Measurements from ENCODE around the gene PRM1.
"Not testable (repeated sequence)": the region's sequence is repeated elsewhere in the genome, so short reads cannot be mapped to it uniquely, and the experiment has no call there.

PRM1 gene

GRCh38 chr16:11306997-11307638 lies 26.0 kb upstream of the PRM1 start:
- peaks cover 0 to 3% (median 0%) of the 10 kb centered on the region in 5 donors for H3K9me3 ChIP-seq (ENCODE audit: control insufficient read depth in 5 of 5, low read length in 5 of 5)
- H3K36me3 ChIP-seq (ENCODE audit: control insufficient read depth in 5 of 5, insufficient read depth in 5 of 5, low read length in 5 of 5): no peaks in the 10 kb centered on the region
- H3K4me1 ChIP-seq (ENCODE audit: control insufficient read depth in 5 of 5, insufficient read depth in 5 of 5, low read length in 5 of 5): peaks cover 0 to 26% (median 3%) of the 10 kb centered on the region in 5 donors
- H3K9ac ChIP-seq (ENCODE audit: low read length in 5 of 5): no peak overlapping the region
- H3K4me3 ChIP-seq (ENCODE audit: low read depth in 1 of 5, low read length in 5 of 5): no peak overlapping the region
- H3K27ac ChIP-seq (ENCODE audit: low read depth, low read length): no peak overlapping the region
- H3K27me3 ChIP-seq (ENCODE audit: control insufficient read depth in 5 of 5, insufficient read depth in 4 of 5, low read length in 5 of 5): peaks cover 0 to 6% (median 0%) of the 10 kb centered on the region in 5 donors

- Histone ChIP-seq H3K9ac (ENCODE audit: low read length in 5 of 5) (no peak overlapping the region), H3K4me3 (ENCODE audit: low read depth in 1 of 5, low read length in 5 of 5) (no peak overlapping the region), H3K36me3 (ENCODE audit: control insufficient read depth in 5 of 5, insufficient read depth in 5 of 5, low read length in 5 of 5) (no peaks in the 10 kb centered on the region), H3K4me1 (ENCODE audit: control insufficient read depth in 5 of 5, insufficient read depth in 5 of 5, low read length in 5 of 5) (peaks cover 0 to 24% (median 3%) of the 10 kb centered on the region in 5 donors), H3K9me3 (ENCODE audit: control insufficient read depth in 5 of 5, low read length in 5 of 5) (peaks cover 0 to 3% (median 0%) of the 10 kb centered on the region in 5 donors), H3K27me3 (ENCODE audit: control insufficient read depth in 5 of 5, insufficient read depth in 4 of 5, low read length in 5 of 5) (peaks cover 0 to 6% (median 0%) of the 10 kb centered on the region in 5 donors), H3K27ac (ENCODE audit: low read depth, low read length) (no peak overlapping the region)
These were observed 25.3 kb upstream of the PRM1 start for GRCh38 chr16:11306381-11306780.

DNA sequence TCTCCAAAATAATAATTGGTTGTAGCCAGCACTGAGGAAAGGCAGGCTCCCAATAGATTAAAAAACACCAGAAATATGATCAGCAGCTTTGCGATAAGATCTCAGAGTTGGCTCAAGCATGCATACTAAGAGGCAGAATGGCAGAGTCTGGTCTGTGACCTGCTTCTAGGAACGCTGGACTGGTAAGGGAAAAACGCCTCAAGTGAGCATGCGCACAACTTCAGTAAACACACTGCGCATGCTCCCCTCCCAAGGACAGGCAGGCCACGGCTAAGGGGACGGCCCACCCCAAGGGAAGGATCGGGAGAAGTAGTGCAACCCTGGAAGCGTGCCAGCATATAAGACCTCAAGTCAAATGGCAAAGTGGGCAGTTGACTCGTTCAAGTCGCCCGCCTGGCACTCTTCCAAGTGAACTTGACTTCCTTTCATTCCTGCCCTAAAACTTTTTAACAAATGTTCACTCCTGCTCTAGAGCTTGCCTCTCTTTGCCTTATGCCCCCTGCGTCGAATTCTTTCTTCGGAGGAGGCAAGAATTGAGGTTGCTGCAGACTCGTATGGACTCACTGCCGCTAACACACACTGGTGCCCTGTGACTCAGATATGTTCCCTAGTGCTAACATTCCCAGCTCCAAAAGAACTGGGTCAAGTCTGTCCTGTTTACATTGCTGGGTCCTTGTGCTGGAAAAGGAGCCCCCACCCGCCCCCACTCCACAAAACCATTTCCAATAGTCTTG lies 22.4 kb upstream of the PRM1 start:
- no peak overlapping the region for H3K9ac ChIP-seq (ENCODE audit: low read length in 5 of 5)
- no peak overlapping the region for H3K4me3 ChIP-seq (ENCODE audit: low read depth in 1 of 5, low read length in 5 of 5)
- H3K4me1 ChIP-seq (ENCODE audit: control insufficient read depth in 5 of 5, insufficient read depth in 5 of 5, low read length in 5 of 5): peaks cover 0 to 9% (median 6%) of the 10 kb centered on the region in 5 donors
- H3K27ac ChIP-seq (ENCODE audit: low read depth, low read length): no peak overlapping the region
- peaks cover 0 to 3% (median 0%) of the 10 kb centered on the region in 5 donors for H3K9me3 ChIP-seq (ENCODE audit: control insufficient read depth in 5 of 5, low read length in 5 of 5)
- H3K27me3 ChIP-seq (ENCODE audit: control insufficient read depth in 5 of 5, insufficient read depth in 4 of 5, low read length in 5 of 5): peaks cover 0 to 3% (median 0%) of the 10 kb centered on the region in 5 donors
- no peaks in the 10 kb centered on the region for H3K36me3 ChIP-seq (ENCODE audit: control insufficient read depth in 5 of 5, insufficient read depth in 5 of 5, low read length in 5 of 5)

DNA sequence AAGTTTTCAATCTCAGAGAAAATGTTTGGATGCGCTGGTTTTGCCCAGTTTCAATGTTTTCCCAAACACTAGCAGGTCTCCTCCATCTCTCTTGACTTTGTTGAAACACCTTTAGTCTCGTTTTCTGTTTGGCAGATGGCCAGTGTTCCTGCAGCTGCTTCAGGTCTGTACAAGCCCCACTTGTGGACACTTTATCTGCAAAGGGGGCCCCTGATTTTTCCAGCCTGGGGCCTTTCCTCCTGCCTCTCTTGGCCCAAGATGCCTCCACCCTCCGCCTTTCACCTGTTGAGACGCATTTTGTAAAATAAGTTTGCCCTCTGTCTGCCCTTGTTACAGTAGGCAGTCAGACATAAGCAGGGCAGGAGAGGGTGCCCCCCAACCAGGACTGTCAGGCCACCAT lies 21.8 kb upstream of the PRM1 start:
- Histone ChIP-seq H3K27me3 (ENCODE audit: control insufficient read depth in 5 of 5, insufficient read depth in 4 of 5, low read length in 5 of 5) (peaks cover 0 to 2% (median 0%) of the 10 kb centered on the region in 5 donors), H3K27ac (ENCODE audit: low read depth, low read length) (no peak overlapping the region), H3K9ac (ENCODE audit: low read length in 5 of 5) (no peak overlapping the region), H3K4me1 (ENCODE audit: control insufficient read depth in 5 of 5, insufficient read depth in 5 of 5, low read length in 5 of 5) (peaks cover 0 to 10% (median 9%) of the 10 kb centered on the region in 5 donors), H3K4me3 (ENCODE audit: low read depth in 1 of 5, low read length in 5 of 5) (no peak overlapping the region), H3K9me3 (ENCODE audit: control insufficient read depth in 5 of 5, low read length in 5 of 5) (peaks cover 0 to 3% (median 0%) of the 10 kb centered on the region in 5 donors), H3K36me3 (ENCODE audit: control insufficient read depth in 5 of 5, insufficient read depth in 5 of 5, low read length in 5 of 5) (no peaks in the 10 kb centered on the region)

DNA sequence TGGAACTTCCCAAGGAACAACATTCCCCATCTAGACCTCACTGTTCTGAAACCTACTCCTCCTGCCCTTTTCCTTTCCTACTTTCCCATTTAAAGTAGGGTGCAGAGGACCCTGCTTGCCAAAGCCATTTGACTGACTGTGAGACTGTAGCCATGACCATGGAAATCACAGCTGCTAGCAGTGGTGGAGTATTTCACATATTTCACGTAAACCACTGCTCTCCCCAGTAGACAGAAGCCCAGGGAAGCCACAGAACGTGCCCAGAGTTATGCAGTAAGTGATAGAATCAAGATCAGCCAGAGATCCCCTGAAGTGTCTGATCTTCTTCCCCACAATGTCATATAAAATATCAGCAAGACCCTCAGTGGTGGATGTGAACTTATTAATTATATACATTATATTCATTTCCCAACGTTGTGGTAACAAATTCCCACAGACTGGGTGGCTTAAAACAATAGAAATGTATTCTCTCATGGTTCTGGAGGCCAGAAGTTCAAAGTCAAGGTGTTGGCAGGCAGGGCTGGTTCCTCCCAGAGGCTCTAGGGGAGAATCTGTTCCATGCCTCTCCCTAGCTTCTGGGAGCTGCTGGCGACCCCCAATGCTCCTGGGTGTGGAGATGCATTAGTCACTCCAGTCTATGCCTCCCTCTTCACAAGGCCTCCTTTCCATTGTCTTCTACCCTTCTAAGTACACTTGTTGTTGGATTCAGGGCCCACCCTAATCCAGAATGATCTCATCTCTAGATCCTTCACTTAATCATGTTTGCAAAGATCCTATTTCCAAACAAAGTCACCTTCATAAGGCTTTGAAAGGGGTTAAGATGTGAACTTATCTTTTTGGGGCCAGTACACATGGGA lies 20.7 kb upstream of the PRM1 start:
- peaks cover 0 to 2% (median 0%) of the 10 kb centered on the region in 5 donors for H3K27me3 ChIP-seq (ENCODE audit: control insufficient read depth in 5 of 5, insufficient read depth in 4 of 5, low read length in 5 of 5)
- peaks cover 2 to 21% (median 19%) of the 10 kb centered on the region in 5 donors for H3K4me1 ChIP-seq (ENCODE audit: control insufficient read depth in 5 of 5, insufficient read depth in 5 of 5, low read length in 5 of 5)
- no peaks in the 10 kb centered on the region for H3K36me3 ChIP-seq (ENCODE audit: control insufficient read depth in 5 of 5, insufficient read depth in 5 of 5, low read length in 5 of 5)
- peaks cover 0 to 3% (median 0%) of the 10 kb centered on the region in 5 donors for H3K9me3 ChIP-seq (ENCODE audit: control insufficient read depth in 5 of 5, low read length in 5 of 5)
- H3K9ac ChIP-seq (ENCODE audit: low read length in 5 of 5): no peak overlapping the region
- no peak overlapping the region for H3K27ac ChIP-seq (ENCODE audit: low read depth, low read length)
- no peak overlapping the region for H3K4me3 ChIP-seq (ENCODE audit: low read depth in 1 of 5, low read length in 5 of 5)

DNA sequence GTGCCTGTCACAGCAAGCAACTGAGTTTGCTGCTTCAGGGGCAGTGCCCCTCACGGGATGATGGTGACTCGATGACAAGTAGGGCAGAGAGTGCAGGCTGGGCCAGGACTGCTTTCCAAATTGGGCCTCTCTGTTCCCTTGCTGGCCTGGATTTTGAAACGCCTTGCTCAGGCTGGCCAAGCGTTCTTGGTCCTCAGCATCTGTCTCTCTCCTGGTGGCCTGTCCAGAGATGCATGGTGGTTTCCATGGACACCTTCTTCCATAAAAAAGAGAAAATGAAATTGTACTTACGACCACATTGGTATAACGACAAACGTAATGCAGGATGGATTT lies 19.4 kb upstream of the PRM1 start:
- Histone ChIP-seq H3K4me1 (ENCODE audit: control insufficient read depth in 5 of 5, insufficient read depth in 5 of 5, low read length in 5 of 5) (peaks cover 2 to 23% (median 21%) of the 10 kb centered on the region in 5 donors), H3K27me3 (ENCODE audit: control insufficient read depth in 5 of 5, insufficient read depth in 4 of 5, low read length in 5 of 5) (peaks cover 0 to 2% (median 0%) of the 10 kb centered on the region in 5 donors), H3K27ac (ENCODE audit: low read depth, low read length) (no peak overlapping the region), H3K4me3 (ENCODE audit: low read depth in 1 of 5, low read length in 5 of 5) (no peak overlapping the region), H3K36me3 (ENCODE audit: control insufficient read depth in 5 of 5, insufficient read depth in 5 of 5, low read length in 5 of 5) (no peaks in the 10 kb centered on the region), H3K9ac (ENCODE audit: low read length in 5 of 5) (no peak overlapping the region), H3K9me3 (ENCODE audit: control insufficient read depth in 5 of 5, low read length in 5 of 5) (peaks cover 0 to 3% (median 0%) of the 10 kb centered on the region in 5 donors)

- Histone ChIP-seq H3K9ac (ENCODE audit: low read length in 5 of 5) (no peak overlapping the region), H3K9me3 (ENCODE audit: control insufficient read depth in 5 of 5, low read length in 5 of 5) (peaks cover 0 to 3% (median 0%) of the 10 kb centered on the region in 5 donors), H3K27ac (ENCODE audit: low read depth, low read length) (no peak overlapping the region)
These were observed 18.9 kb upstream of the PRM1 start for GRCh38 chr16:11299865-11300559.

GRCh38 chr16:11298950-11299547 lies 17.9 kb upstream of the PRM1 start:
- not testable (repeated sequence) for H3K36me3 ChIP-seq (ENCODE audit: control insufficient read depth in 5 of 5, insufficient read depth in 5 of 5, low read length in 5 of 5); H3K9ac ChIP-seq (ENCODE audit: low read length in 5 of 5); H3K9me3 ChIP-seq (ENCODE audit: control insufficient read depth in 5 of 5, low read length in 5 of 5); H3K4me3 ChIP-seq (ENCODE audit: low read depth in 1 of 5, low read length in 5 of 5); H3K27ac ChIP-seq (ENCODE audit: low read depth, low read length); H3K27me3 ChIP-seq (ENCODE audit: control insufficient read depth in 5 of 5, insufficient read depth in 4 of 5, low read length in 5 of 5)
- peaks cover 2 to 23% (median 19%) of the 10 kb centered on the region in 5 donors for H3K4me1 ChIP-seq (ENCODE audit: control insufficient read depth in 5 of 5, insufficient read depth in 5 of 5, low read length in 5 of 5)

More at GRCh38 chr16:11299865-11300559, 18.9 kb upstream of the PRM1 start:
- Histone ChIP-seq H3K4me3 (ENCODE audit: low read depth in 1 of 5, low read length in 5 of 5) (no peak overlapping the region), H3K4me1 (ENCODE audit: control insufficient read depth in 5 of 5, insufficient read depth in 5 of 5, low read length in 5 of 5) (peaks cover 2 to 23% (median 21%) of the 10 kb centered on the region in 5 donors), H3K27me3 (ENCODE audit: control insufficient read depth in 5 of 5, insufficient read depth in 4 of 5, low read length in 5 of 5) (peaks cover 0 to 2% (median 0%) of the 10 kb centered on the region in 5 donors), H3K36me3 (ENCODE audit: control insufficient read depth in 5 of 5, insufficient read depth in 5 of 5, low read length in 5 of 5) (no peaks in the 10 kb centered on the region)

GRCh38 chr16:11298143-11298900 lies 17.2 kb upstream of the PRM1 start:
- Histone ChIP-seq H3K27ac (ENCODE audit: low read depth, low read length) (no peak overlapping the region), H3K27me3 (ENCODE audit: control insufficient read depth in 5 of 5, insufficient read depth in 4 of 5, low read length in 5 of 5) (no peaks in the 10 kb centered on the region), H3K9ac (ENCODE audit: low read length in 5 of 5) (no peak overlapping the region), H3K4me1 (ENCODE audit: control insufficient read depth in 5 of 5, insufficient read depth in 5 of 5, low read length in 5 of 5) (peaks cover 2 to 23% (median 17%) of the 10 kb centered on the region in 5 donors), H3K36me3 (ENCODE audit: control insufficient read depth in 5 of 5, insufficient read depth in 5 of 5, low read length in 5 of 5) (no peaks in the 10 kb centered on the region), H3K4me3 (ENCODE audit: low read depth in 1 of 5, low read length in 5 of 5) (no peak overlapping the region), H3K9me3 (ENCODE audit: control insufficient read depth in 5 of 5, low read length in 5 of 5) (no peaks in the 10 kb centered on the region)
